Thoracic aorta (tissue), 2 donors: Measurements from ENCODE around the gene PPP6R2. TPM values are rescaled to one million over a fixed set of nuclear protein-coding genes. Genes with fewer than 3 reads are reported as not detected.
"Not testable (repeated sequence)": the region's sequence is repeated elsewhere in the genome, so short reads cannot be mapped to it uniquely, and the experiment has no call there.

ENCODE experiments used
- ATAC-seq: fragments of 150-250 bp; one replicate; pipeline ENCODE4 v1.8.0; 2017; ENCODE audit warnings: low read depth; ENCODE audit not compliant: insufficient number of reproducible peaks, low FRiP score
- DNase-seq: peaks from one replicate; pipeline ENCODE4 v3.0.0-alpha.2; 2020; ENCODE audit warnings: low spot score
- H3K27ac ChIP-seq, 2 donors: fragments of 200-600 bp; sonication (generic); 1 replicate in 1 of 2; 2 replicates in 1 of 2; pipeline ENCODE4 v1.5.1; 2016; ENCODE audit warnings: mild to moderate bottlenecking in 2 of 2, moderate library complexity in 2 of 2
- H3K27me3 ChIP-seq: fragments of 200-600 bp; sonication (generic); replicated peaks from 2 replicates; pipeline ENCODE4 v1.6.0; 2016; ENCODE audit warnings: mild to moderate bottlenecking; ENCODE audit not compliant: insufficient read depth
- H3K36me3 ChIP-seq: fragments of 200-600 bp; sonication (generic); one replicate; pipeline ENCODE4 v1.5.1; 2016
- H3K4me1 ChIP-seq, 2 donors: fragments of 200-600 bp; sonication (generic); 1 replicate in 1 of 2; 2 replicates in 1 of 2; pipeline versions ENCODE4 v1.5.1 to v1.6.0; 2016; ENCODE audit warnings: low read depth in 2 of 2, mild to moderate bottlenecking in 1 of 2; ENCODE audit not compliant: control insufficient read depth in 1 of 2
- H3K4me3 ChIP-seq: fragments of 200-600 bp; sonication (generic); 2 replicates; pipeline ENCODE4 v1.5.1; 2016; ENCODE audit warnings: mild to moderate bottlenecking
- H3K9me3 ChIP-seq: fragments of 200-600 bp; sonication (generic); 2 replicates; pipeline ENCODE4 v1.5.1; 2016
- CTCF ChIP-seq: fragments of 200-600 bp; sonication (generic); IDR thresholded peaks from one replicate; pipeline ENCODE4 v1.5.1; 2019; ENCODE audit warnings: antibody characterized with exemption
- total RNA-seq, 2 donors: library from RNA; depleted of rRNA; stranded (reverse); fragments of >200 nt; gene quantifications; one replicate each; pipeline versions ENCODE4 v1.1.0 to v1.2.3, GENCODE V29; 2016

The PPP6R2 gene
- total RNA-seq, 2 donors from 2014 or later = 61.2 to 73.6 TPM

DNA sequence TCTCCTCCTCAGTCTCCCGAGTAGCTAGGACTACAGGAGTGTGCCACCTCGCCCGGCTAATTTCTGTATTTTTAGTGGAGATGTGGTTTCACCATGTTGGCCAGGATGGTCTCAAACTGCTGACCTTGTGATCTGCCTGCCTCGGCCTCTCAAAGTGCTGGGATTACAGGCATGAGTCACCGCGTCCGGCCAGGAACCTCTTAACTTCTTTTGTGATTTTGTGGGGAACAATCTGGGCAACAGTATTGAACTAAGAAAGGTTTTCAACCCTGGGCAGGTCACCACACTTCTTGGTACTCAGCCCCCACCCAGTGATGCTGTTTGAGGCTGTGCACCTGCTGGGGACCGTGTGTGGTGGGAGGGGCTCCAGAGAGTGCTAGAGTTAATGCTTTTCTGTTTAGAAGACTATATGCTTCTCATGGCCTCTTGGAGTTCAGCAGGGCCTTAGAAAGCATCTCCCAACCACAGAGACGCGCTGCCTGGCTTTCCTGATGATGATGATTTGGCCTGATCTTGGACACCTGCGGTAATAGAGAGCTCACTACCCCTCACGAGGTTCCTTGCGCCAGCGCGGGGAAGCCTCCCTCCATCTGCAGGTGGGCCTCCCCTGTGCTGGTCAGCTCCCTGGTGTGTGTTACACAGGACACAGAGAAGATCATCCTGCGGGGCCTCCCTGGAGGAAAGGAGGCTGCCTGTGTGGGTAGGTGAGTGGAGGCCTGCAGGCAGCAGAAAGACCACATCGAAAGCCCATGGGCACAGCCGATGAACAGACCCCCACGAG is 17.5 kb upstream of the PPP6R2 start:
- H3K27me3 ChIP-seq = no peaks in the 10 kb centered on the region
- peaks cover 0 to 15% of the 10 kb centered on the region in 2 donors for H3K4me1 ChIP-seq
- ATAC-seq (no peak), DNase-seq (no peak)
- no peak for TF ChIP-seq CTCF
- no peaks in the 10 kb centered on the region for H3K9me3 ChIP-seq
- H3K27ac ChIP-seq = no peak overlapping the region
- no peaks in the 10 kb centered on the region for H3K36me3 ChIP-seq
- no peak overlapping the region for H3K4me3 ChIP-seq

DNA sequence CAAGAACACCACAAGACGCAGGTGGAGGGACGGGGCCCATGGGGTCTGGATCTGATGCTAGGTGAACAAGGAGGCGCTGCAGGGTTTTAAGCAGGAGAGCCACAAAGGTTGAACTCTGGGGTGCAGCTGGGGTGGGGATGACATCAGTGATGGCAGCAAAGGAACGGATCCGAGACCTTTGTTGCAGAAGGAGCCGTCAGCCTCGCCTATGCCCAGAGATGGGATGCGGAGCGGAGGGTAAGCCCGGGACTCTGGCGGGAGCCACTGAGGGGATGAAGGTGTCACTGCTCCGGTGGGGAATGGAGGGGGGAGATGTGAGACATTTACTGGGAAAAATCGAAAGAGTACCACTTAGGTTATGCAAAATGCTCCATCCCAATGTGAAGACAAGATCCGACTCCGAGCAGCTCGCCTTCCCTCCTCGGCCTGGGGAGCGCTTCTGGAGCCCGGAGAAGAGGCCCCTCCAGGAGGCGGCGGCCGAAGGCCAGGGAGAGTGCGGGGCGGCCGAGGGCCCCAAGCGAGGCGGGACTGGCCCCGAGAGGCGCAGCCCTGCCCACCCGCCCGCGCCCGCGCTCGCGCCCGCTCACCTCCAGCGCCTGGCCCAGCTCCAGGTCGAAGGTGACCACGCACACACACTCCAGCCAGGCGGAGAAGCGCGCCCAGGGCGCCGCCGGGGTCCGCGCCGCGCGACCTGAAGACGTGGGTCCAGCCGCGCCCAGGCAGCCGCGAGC is 16.7 kb upstream of the PPP6R2 start:
- no peaks in the 10 kb centered on the region for H3K36me3 ChIP-seq
- no peaks in the 10 kb centered on the region for H3K9me3 ChIP-seq
- no peak for ATAC-seq
- H3K4me1 ChIP-seq = peaks cover 0 to 15% of the 10 kb centered on the region in 2 donors
- no peak for TF ChIP-seq CTCF
- H3K27me3 ChIP-seq = no peaks in the 10 kb centered on the region
- no peak for DNase-seq
- no peak overlapping the region for H3K27ac ChIP-seq
- H3K4me3 ChIP-seq = peak overlapping the region; percentile 78

DNA sequence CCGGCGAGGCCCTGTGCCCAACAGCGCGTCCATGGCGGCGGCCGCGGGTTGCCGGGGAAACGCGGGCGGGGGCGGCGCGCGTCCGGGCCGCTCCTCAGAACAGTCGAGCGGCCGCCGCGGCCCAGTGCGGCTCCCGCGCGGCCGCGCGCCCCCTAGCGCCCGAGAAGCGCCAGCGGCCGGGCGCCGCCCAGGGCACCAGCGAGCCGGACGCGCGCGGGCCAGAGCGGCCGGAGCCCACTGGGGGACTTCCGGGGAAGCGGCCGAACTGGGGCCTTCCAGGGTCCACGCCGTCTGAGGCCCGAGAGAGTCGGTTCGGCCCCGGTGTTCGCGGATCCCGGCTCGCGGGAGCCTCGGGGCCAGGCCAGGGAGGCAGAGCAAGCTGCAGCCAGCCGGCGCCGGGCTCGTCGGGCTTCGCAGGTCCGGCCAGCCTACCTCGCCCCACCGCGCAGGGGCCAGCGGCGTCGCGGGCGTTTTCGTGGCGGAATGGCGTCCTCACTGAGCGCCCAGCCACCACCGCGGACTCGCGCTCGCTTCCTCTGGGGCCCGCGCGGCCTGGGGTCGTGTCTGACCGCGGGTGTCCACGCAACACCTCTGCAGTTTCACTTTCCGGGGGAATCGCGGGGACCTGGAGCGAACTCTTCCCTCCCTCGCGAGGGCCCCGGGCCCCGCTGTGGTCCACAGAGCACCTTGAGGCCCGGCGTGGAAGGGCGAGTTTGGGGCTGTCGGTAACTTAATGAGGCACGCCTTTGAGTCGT is 16.0 kb upstream of the PPP6R2 start, which contains the start of gene DENND6B:
DENND6B (minus strand) TSS at position 57 of the 755 bp plus-strand sequence; CDS start at position 33, 24 bp downstream.
- H3K4me3 ChIP-seq = peak within 1 kb of the TSS; percentile 78
- peak within 1 kb of the TSS; percentile 75 to 81 for H3K27ac ChIP-seq
- H3K36me3 ChIP-seq = no peaks in the 10 kb centered on the region
- peaks cover 0 to 15% of the 10 kb centered on the region in 2 donors for H3K4me1 ChIP-seq
- ATAC-seq (peak; percentile 92), DNase-seq (no peak)
- H3K27me3 ChIP-seq = no peaks in the 10 kb centered on the region
- H3K9me3 ChIP-seq = no peaks in the 10 kb centered on the region
- TF ChIP-seq CTCF = no peak

DNA sequence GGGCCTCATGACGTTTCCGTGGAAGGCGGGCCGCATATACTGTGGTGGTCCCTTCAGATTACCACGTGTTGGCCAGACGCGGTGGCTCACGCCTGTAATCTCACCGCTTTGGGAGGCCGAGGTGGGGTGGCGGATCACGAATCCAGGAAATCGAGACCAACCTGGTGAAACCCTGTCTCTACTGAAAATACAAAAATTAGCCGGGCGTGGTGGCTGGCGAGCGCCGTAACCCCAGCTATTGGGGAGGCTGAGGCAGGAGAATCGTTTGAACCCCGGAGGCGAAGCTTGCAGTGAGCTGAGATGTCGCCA is 15.5 kb upstream of the PPP6R2 start:
- H3K36me3 ChIP-seq = no peaks in the 10 kb centered on the region
- no peaks in the 10 kb centered on the region for H3K9me3 ChIP-seq
- H3K4me3 ChIP-seq = peak overlapping the region; percentile 78
- ATAC-seq = no peak
- DNase-seq = no peak
- no peak for TF ChIP-seq CTCF
- H3K27me3 ChIP-seq = no peaks in the 10 kb centered on the region
- peak overlapping the region; percentile 75 to 81 for H3K27ac ChIP-seq
- peaks cover 0 to 15% of the 10 kb centered on the region in 2 donors for H3K4me1 ChIP-seq

DNA sequence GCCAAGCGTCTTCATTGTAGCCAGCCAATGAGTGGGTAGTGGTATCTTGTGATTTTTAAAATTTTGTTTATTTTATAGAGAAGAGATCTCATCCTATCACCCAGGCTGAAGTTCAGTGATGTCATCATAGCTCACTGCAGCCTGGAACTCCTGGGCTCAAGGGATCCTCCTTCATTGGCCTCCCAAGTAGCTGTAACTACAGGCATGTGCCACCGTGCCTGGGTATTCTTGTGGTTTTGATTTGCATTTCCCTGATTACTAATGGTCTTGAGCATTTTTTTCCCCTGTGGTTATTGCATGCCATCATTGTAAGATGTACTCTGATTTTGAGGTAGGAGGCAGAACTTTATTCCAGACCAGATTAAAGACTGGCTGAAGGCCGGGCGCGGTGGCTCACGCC is 13.9 kb upstream of the PPP6R2 start:
- no peak for DNase-seq
- no peaks in the 10 kb centered on the region for H3K9me3 ChIP-seq
- H3K27me3 ChIP-seq = no peaks in the 10 kb centered on the region
- H3K4me1 ChIP-seq = peaks cover 0 to 15% of the 10 kb centered on the region in 2 donors
- TF ChIP-seq CTCF = no peak
- H3K4me3 ChIP-seq = no peak overlapping the region
- ATAC-seq = no peak
- H3K27ac ChIP-seq = no peak overlapping the region
- H3K36me3 ChIP-seq = no peaks in the 10 kb centered on the region

DNA sequence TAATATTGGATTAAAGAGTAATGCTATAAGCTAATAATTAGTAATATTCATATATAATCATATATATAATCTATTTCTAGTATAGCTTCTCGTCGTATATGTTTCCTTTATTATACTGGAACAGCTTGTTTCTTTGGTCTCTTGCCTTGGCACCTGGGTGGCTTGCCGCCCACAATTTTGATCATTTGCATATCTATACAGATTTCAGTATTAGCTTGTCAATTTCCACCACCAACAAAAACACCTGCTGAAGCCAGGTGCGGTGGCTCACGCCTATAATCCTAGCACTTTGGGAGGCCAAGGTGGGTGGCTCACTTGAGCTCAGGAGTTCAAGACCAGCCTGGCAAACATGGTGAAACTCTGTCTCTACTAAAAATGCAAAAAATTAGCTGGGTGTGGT is 8.7 kb upstream of the PPP6R2 start:
- H3K36me3 ChIP-seq, DNase-seq, H3K9me3 ChIP-seq, H3K27ac ChIP-seq, H3K4me1 ChIP-seq, H3K27me3 ChIP-seq, H3K4me3 ChIP-seq, ATAC-seq: not testable (repeated sequence)
